Uterus (tissue), 2 donors: ENCODE results near the gene SH3BP5.

Experiments
- POLR2A ChIP-seq, 2 donors: fragments of 450-650 bp; IDR thresholded peaks; one replicate each; pipeline ENCODE4 v1.6.1; 2016; ENCODE audit warnings: antibody characterized with exemption in 2 of 2, mild to moderate bottlenecking in 1 of 2, moderate library complexity in 1 of 2
- TF ChIP-seq, protein P1 (sequence below), 4 experiments: fragments of 200-600 bp in 2 of 4; fragments of 450-650 bp in 2 of 4; sonication (generic) in 2 of 4; IDR thresholded peaks; one replicate each; pipeline ENCODE4 v1.5.1; 2016 to 2019; ENCODE audit warnings: antibody characterized with exemption in 4 of 4, mild to moderate bottlenecking in 2 of 4, moderate library complexity in 1 of 4

GRCh38 chr3:15309662-15310335, 22.6 kb downstream of the SH3BP5 start:
- TF ChIP-seq, protein P1, sequence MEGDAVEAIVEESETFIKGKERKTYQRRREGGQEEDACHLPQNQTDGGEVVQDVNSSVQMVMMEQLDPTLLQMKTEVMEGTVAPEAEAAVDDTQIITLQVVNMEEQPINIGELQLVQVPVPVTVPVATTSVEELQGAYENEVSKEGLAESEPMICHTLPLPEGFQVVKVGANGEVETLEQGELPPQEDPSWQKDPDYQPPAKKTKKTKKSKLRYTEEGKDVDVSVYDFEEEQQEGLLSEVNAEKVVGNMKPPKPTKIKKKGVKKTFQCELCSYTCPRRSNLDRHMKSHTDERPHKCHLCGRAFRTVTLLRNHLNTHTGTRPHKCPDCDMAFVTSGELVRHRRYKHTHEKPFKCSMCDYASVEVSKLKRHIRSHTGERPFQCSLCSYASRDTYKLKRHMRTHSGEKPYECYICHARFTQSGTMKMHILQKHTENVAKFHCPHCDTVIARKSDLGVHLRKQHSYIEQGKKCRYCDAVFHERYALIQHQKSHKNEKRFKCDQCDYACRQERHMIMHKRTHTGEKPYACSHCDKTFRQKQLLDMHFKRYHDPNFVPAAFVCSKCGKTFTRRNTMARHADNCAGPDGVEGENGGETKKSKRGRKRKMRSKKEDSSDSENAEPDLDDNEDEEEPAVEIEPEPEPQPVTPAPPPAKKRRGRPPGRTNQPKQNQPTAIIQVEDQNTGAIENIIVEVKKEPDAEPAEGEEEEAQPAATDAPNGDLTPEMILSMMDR (IDR thresholded peaks at IDR 0.05): no peak
- no peak for TF ChIP-seq POLR2A (IDR thresholded peaks at IDR 0.05)
